ENCODE data around the gene PIGN. TPM values are rescaled to one million over a fixed set of nuclear protein-coding genes. Genes with fewer than 3 reads are reported as not detected.

The PIGN gene
- total and polyA plus RNA-seq, 2 donors from 2014 or later: 4.5 to 30.5 TPM

- Histone ChIP-seq H3K9me3 (ENCODE audit: control insufficient read depth in 2 of 3, insufficient read depth in 1 of 3, low read length in 3 of 3) (peaks cover 0 to 4% (median 0%) of the 10 kb centered on the region in 3 donors), H3K9ac (ENCODE audit: low read length in 3 of 3) (peak overlapping the region; percentile 67 to 83 (median 79)), H3K27ac (ENCODE audit: low read depth in 2 of 2, low read length in 2 of 2) (peak overlapping the region; percentile 81 to 84), H3K36me3 (ENCODE audit: control insufficient read depth in 2 of 3, insufficient read depth in 3 of 3, low read length in 3 of 3) (no peaks in the 10 kb centered on the region), H3K4me3 (ENCODE audit: low read length in 3 of 3) (peak overlapping the region; percentile 84 to 99 (median 95)), H3K4me1 (ENCODE audit: control insufficient read depth in 2 of 3, insufficient read depth in 2 of 3, low read depth in 1 of 3, low read length in 3 of 3) (peaks cover 0 to 8% (median 0%) of the 10 kb centered on the region in 3 donors), H3K27me3 (ENCODE audit: control insufficient read depth, insufficient read depth, low read length) (no peaks in the 10 kb centered on the region)
- TF ChIP-seq, protein P1, sequence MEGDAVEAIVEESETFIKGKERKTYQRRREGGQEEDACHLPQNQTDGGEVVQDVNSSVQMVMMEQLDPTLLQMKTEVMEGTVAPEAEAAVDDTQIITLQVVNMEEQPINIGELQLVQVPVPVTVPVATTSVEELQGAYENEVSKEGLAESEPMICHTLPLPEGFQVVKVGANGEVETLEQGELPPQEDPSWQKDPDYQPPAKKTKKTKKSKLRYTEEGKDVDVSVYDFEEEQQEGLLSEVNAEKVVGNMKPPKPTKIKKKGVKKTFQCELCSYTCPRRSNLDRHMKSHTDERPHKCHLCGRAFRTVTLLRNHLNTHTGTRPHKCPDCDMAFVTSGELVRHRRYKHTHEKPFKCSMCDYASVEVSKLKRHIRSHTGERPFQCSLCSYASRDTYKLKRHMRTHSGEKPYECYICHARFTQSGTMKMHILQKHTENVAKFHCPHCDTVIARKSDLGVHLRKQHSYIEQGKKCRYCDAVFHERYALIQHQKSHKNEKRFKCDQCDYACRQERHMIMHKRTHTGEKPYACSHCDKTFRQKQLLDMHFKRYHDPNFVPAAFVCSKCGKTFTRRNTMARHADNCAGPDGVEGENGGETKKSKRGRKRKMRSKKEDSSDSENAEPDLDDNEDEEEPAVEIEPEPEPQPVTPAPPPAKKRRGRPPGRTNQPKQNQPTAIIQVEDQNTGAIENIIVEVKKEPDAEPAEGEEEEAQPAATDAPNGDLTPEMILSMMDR (IDR thresholded peaks at IDR 0.05; ENCODE audit: borderline replicate concordance, extremely low read depth, insufficient read depth): no peak
- DNase-seq (peak in 4 of 5 donors; percentile 34 to 73 (median 54)), FAIRE-seq (no peak)
- intact Hi-C loops (cut with DNase I): loop anchor here (10.0 kb wide), 1 partner anchor 57 kb away; no protein-coding TSS in a partner anchor
Measured at GRCh38 chr18:62187543-62188510, 971 bp upstream of the PIGN start.

DNA sequence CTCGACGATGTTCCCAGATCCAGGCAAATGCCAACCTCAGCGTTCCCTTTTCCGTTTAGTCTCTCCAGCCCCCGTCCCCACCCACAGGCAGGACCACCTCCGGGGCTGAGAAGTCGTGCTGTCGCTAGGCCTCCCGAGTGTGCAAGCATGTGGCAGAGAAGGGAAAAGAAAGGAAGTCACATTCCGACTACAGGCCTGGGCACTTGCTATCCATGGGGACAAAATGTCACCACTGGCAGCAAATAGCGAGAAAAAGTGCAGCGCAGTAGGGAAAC, 420 bp downstream of the PIGN start:
- TF ChIP-seq, protein P1 (IDR thresholded peaks at IDR 0.05; ENCODE audit: borderline replicate concordance, extremely low read depth, insufficient read depth): no peak
- Histone ChIP-seq H3K27me3 (ENCODE audit: control insufficient read depth, insufficient read depth, low read length) (no peaks in the 10 kb centered on the region), H3K9me3 (ENCODE audit: control insufficient read depth in 2 of 3, insufficient read depth in 1 of 3, low read length in 3 of 3) (no peaks in the 10 kb centered on the region), H3K27ac (ENCODE audit: low read depth in 2 of 2, low read length in 2 of 2) (peak overlapping the region; percentile 71 to 81), H3K4me1 (ENCODE audit: control insufficient read depth in 2 of 3, insufficient read depth in 2 of 3, low read depth in 1 of 3, low read length in 3 of 3) (peaks cover 0 to 8% (median 0%) of the 10 kb centered on the region in 3 donors), H3K4me3 (ENCODE audit: low read length in 3 of 3) (peak overlapping the region; percentile 73 to 99 (median 96)), H3K9ac (ENCODE audit: low read length in 3 of 3) (peak overlapping the region; percentile 35 to 77 (median 39)), H3K36me3 (ENCODE audit: control insufficient read depth in 2 of 3, insufficient read depth in 3 of 3, low read length in 3 of 3) (no peaks in the 10 kb centered on the region)
- DNase-seq (peak in 3 of 5 donors; percentile 72 to 86 (median 74)), FAIRE-seq (no peak)
- intact Hi-C loops (cut with DNase I): loop anchor here (10.0 kb wide), 1 partner anchor 58 kb away; no protein-coding TSS in a partner anchor

- TF ChIP-seq, protein P1 (IDR thresholded peaks at IDR 0.05; ENCODE audit: borderline replicate concordance, extremely low read depth, insufficient read depth): peak; percentile 97
- Histone ChIP-seq H3K9ac (ENCODE audit: low read length in 3 of 3) (no peak overlapping the region), H3K36me3 (ENCODE audit: control insufficient read depth in 2 of 3, insufficient read depth in 3 of 3, low read length in 3 of 3) (no peaks in the 10 kb centered on the region), H3K4me3 (ENCODE audit: low read length in 3 of 3) (no peak overlapping the region), H3K27ac (ENCODE audit: low read depth in 2 of 2, low read length in 2 of 2) (no peak overlapping the region), H3K4me1 (ENCODE audit: control insufficient read depth in 2 of 3, insufficient read depth in 2 of 3, low read depth in 1 of 3, low read length in 3 of 3) (peaks cover 0 to 8% (median 0%) of the 10 kb centered on the region in 3 donors), H3K9me3 (ENCODE audit: control insufficient read depth in 2 of 3, insufficient read depth in 1 of 3, low read length in 3 of 3) (no peaks in the 10 kb centered on the region), H3K27me3 (ENCODE audit: control insufficient read depth, insufficient read depth, low read length) (no peaks in the 10 kb centered on the region)
- peak in 3 of 5 donors; percentile 26 to 77 (median 68) for DNase-seq
- intact Hi-C loops (cut with DNase I): loop anchor here (10.0 kb wide), 1 partner anchor 61 kb away; no protein-coding TSS in a partner anchor
- FAIRE-seq: peak; percentile 97
Measured at GRCh38 chr18:62183578-62184195, 3.2 kb downstream of the PIGN start.
